Muscle of leg (tissue), 11 donors: Measurements from ENCODE around the gene FAM131B. TPM values are rescaled to one million over a fixed set of nuclear protein-coding genes. Genes with fewer than 3 reads are reported as not detected.
"Not testable (repeated sequence)": the region's sequence is repeated elsewhere in the genome, so short reads cannot be mapped to it uniquely, and the experiment has no call there.

ENCODE experiments used
- DNase-seq: peaks from one replicate; pipeline ENCODE4 v3.0.0; 2013
- H3K27ac ChIP-seq: one replicate; pipeline ENCODE4 v1.5.1; 2013; ENCODE audit warnings: mild to moderate bottlenecking, low read length, control low read depth
- H3K27me3 ChIP-seq: one replicate; pipeline ENCODE4 v1.6.1; 2013; ENCODE audit warnings: low read length; ENCODE audit not compliant: control insufficient read depth, insufficient read depth
- H3K36me3 ChIP-seq: one replicate; pipeline ENCODE4 v1.6.1; 2013; ENCODE audit warnings: low read length; ENCODE audit not compliant: control insufficient read depth, insufficient read depth
- H3K4me1 ChIP-seq: one replicate; pipeline ENCODE4 v1.6.1; 2013; ENCODE audit warnings: low read length; ENCODE audit not compliant: control insufficient read depth, insufficient read depth
- H3K4me3 ChIP-seq: one replicate; pipeline ENCODE4 v1.5.1; 2013; ENCODE audit warnings: low read length, control low read depth
- H3K9me3 ChIP-seq: replicated peaks from 2 replicates; pipeline ENCODE4 v1.6.1; 2013; ENCODE audit warnings: low read depth, low read length; ENCODE audit not compliant: control insufficient read depth
- WGBS: methylation state at CpG from one replicate; pipeline ENCODE4 v1.1.5; 2013; ENCODE audit warnings: missing lambda C conversion rate; ENCODE audit not compliant: insufficient coverage; 5-methylcytosine and 5-hydroxymethylcytosine counted together
- polyA plus RNA-seq, 8 donors: library from polyadenylated mRNA; unstranded; fragments of 120-200 nt; gene quantifications; one replicate each; pipeline versions ENCODE4 v1.2.1 to v1.2.3, GENCODE V29; 2013; ENCODE audit warnings: inconsistent platforms in 1 of 8, low replicate concordance in 1 of 8; ENCODE audit not compliant: insufficient read length in 8 of 8, insufficient read depth in 1 of 8
- total RNA-seq: library from RNA; stranded (reverse); fragments of 120-200 nt; gene quantifications from one replicate; pipeline ENCODE4 v1.2.4, GENCODE V29; 2013

The FAM131B gene
- total and polyA plus RNA-seq, 9 donors = 1.4 to 2.6 (median 2.0) TPM

GRCh38 chr7:143402233-143402632 is 39.7 kb upstream of the FAM131B start:
- H3K4me1 ChIP-seq = peaks cover 19% of the 10 kb centered on the region
- not testable (repeated sequence) for H3K4me3 ChIP-seq, H3K27ac ChIP-seq, H3K9me3 ChIP-seq, DNase-seq, H3K36me3 ChIP-seq, H3K27me3 ChIP-seq
- WGBS = 83% methylated on average over 2 of the region's 4 CpGs

GRCh38 chr7:143401265-143401664 is 38.8 kb upstream of the FAM131B start:
- WGBS = 82% methylated on average over 12 of the region's 12 CpGs
- H3K4me3 ChIP-seq = no peak overlapping the region
- DNase-seq = no peak

GRCh38 chr7:143399642-143400041 is 37.1 kb upstream of the FAM131B start:
- no peak overlapping the region for H3K4me3 ChIP-seq
- no peak overlapping the region for H3K27ac ChIP-seq
- WGBS = 90% methylated on average over 16 of the region's 20 CpGs
- no peak for DNase-seq
- no peaks in the 10 kb centered on the region for H3K27me3 ChIP-seq
- H3K4me1 ChIP-seq = peaks cover 14% of the 10 kb centered on the region
- H3K36me3 ChIP-seq = peaks cover 5% of the 10 kb centered on the region
- no peaks in the 10 kb centered on the region for H3K9me3 ChIP-seq

More at GRCh38 chr7:143401265-143401664, 38.8 kb upstream of the FAM131B start:
- Histone ChIP-seq H3K36me3 (peaks cover 5% of the 10 kb centered on the region), H3K9me3 (no peaks in the 10 kb centered on the region), H3K27me3 (no peaks in the 10 kb centered on the region), H3K4me1 (peaks cover 15% of the 10 kb centered on the region), H3K27ac (no peak overlapping the region)

- peaks cover 5% of the 10 kb centered on the region for H3K36me3 ChIP-seq
- no peak overlapping the region for H3K4me3 ChIP-seq
- DNase-seq = no peak
- H3K27me3 ChIP-seq = no peaks in the 10 kb centered on the region
- H3K9me3 ChIP-seq = no peaks in the 10 kb centered on the region
- H3K27ac ChIP-seq = no peak overlapping the region
- peaks cover 14% of the 10 kb centered on the region for H3K4me1 ChIP-seq
- 84% methylated on average over 6 of the region's 8 CpGs for WGBS
Measured at GRCh38 chr7:143399151-143399550, 36.6 kb upstream of the FAM131B start.

- H3K4me3 ChIP-seq = no peak overlapping the region
- no peak for DNase-seq
- WGBS = 88% methylated on average over 5 of the region's 14 CpGs
Measured at GRCh38 chr7:143398616-143399015, 36.1 kb upstream of the FAM131B start.

GRCh38 chr7:143397710-143398530 is 35.4 kb upstream of the FAM131B start:
- no peaks in the 10 kb centered on the region for H3K27me3 ChIP-seq
- DNase-seq = no peak
- peaks cover 23% of the 10 kb centered on the region for H3K4me1 ChIP-seq
- H3K36me3 ChIP-seq = peaks cover 10% of the 10 kb centered on the region
- H3K27ac ChIP-seq = no peak overlapping the region
- 81% methylated on average over 10 of the region's 16 CpGs for WGBS
- no peak overlapping the region for H3K4me3 ChIP-seq
- H3K9me3 ChIP-seq = no peaks in the 10 kb centered on the region

More at GRCh38 chr7:143398616-143399015, 36.1 kb upstream of the FAM131B start:
- Histone ChIP-seq H3K27ac (no peak overlapping the region), H3K36me3 (peaks cover 5% of the 10 kb centered on the region), H3K4me1 (peaks cover 16% of the 10 kb centered on the region), H3K27me3 (no peaks in the 10 kb centered on the region), H3K9me3 (no peaks in the 10 kb centered on the region)

GRCh38 chr7:143396625-143397556 is 34.4 kb upstream of the FAM131B start:
- peaks cover 18% of the 10 kb centered on the region for H3K36me3 ChIP-seq
- H3K4me3 ChIP-seq = no peak overlapping the region
- no peak for DNase-seq
- peaks cover 32% of the 10 kb centered on the region for H3K4me1 ChIP-seq
- H3K9me3 ChIP-seq = no peaks in the 10 kb centered on the region
- WGBS = 82% methylated on average over 18 of the region's 28 CpGs
- no peaks in the 10 kb centered on the region for H3K27me3 ChIP-seq
- no peak overlapping the region for H3K27ac ChIP-seq

GRCh38 chr7:143396182-143396581 is 33.7 kb upstream of the FAM131B start:
- 42% methylated on average over 2 of the region's 7 CpGs for WGBS
- Histone ChIP-seq H3K27me3 (no peaks in the 10 kb centered on the region), H3K27ac (no peak overlapping the region), H3K4me1 (peaks cover 39% of the 10 kb centered on the region), H3K36me3 (peaks cover 25% of the 10 kb centered on the region), H3K4me3 (no peak overlapping the region), H3K9me3 (no peaks in the 10 kb centered on the region)
- DNase-seq = no peak

GRCh38 chr7:143395187-143396149 is 33.0 kb upstream of the FAM131B start:
- Histone ChIP-seq H3K4me1 (peaks cover 47% of the 10 kb centered on the region), H3K9me3 (no peaks in the 10 kb centered on the region), H3K27me3 (no peaks in the 10 kb centered on the region), H3K36me3 (peaks cover 32% of the 10 kb centered on the region), H3K4me3 (no peak overlapping the region), H3K27ac (no peak overlapping the region)
- 68% methylated on average over 14 of the region's 21 CpGs for WGBS
- DNase-seq = no peak
